K562 (cell line): ENCODE data around the gene ST6GALNAC6. TPM values are rescaled to one million over a fixed set of nuclear protein-coding genes. Genes with fewer than 3 reads are reported as not detected.

Experiments used
- ARHGAP35 ChIP-seq: fragments of 450-650 bp; IDR thresholded peaks from 2 replicates; pipeline ENCODE4 v1.6.1; 2018; ENCODE audit not compliant: partially characterized antibody
- ARNT ChIP-seq, 2 experiments: fragments of 450-650 bp; IDR thresholded peaks; 2 replicates each; pipeline ENCODE4 v1.6.1; 2016; ENCODE audit warnings: mild to moderate bottlenecking in 1 of 2
- CBX1 ChIP-seq: sonication (generic); IDR thresholded peaks from 2 replicates; pipeline ENCODE4 v1.6.1; 2016; ENCODE audit warnings: antibody characterized with exemption, low read depth, mild to moderate bottlenecking
- CBX3 ChIP-seq, 2 experiments: IDR thresholded peaks; 1 replicate in 1 of 2; 2 replicates in 1 of 2; pipeline ENCODE4 v1.6.1; 2012; ENCODE audit warnings: inconsistent platforms in 2 of 2, low read length in 2 of 2, borderline replicate concordance in 1 of 2, control low read depth in 1 of 2
- CTBP1 ChIP-seq: fragments of 450-650 bp; IDR thresholded peaks from 2 replicates; pipeline ENCODE4 v1.6.1; 2016; ENCODE audit warnings: borderline replicate concordance
- FOXP1 ChIP-seq: sonication (generic); formaldehyde crosslinking; IDR thresholded peaks from 2 replicates; pipeline ENCODE4 v1.8.0; 2022; ENCODE audit warnings: mild to moderate bottlenecking, missing genetic modification reagents
- HDAC2 ChIP-seq: fragments of 450-650 bp; IDR thresholded peaks from 2 replicates; pipeline ENCODE4 v1.6.1; 2016; ENCODE audit warnings: mild to moderate bottlenecking
- HIVEP1 ChIP-seq: fragments of 250-450 bp; sonication (Bioruptor Pico); IDR thresholded peaks from 2 replicates; pipeline ENCODE4 v1.4.0; 2020; ENCODE audit warnings: mild to moderate bottlenecking
- JUND ChIP-seq, 2 experiments: IDR thresholded peaks; 2 replicates in 1 of 2; 3 replicates in 1 of 2; pipeline ENCODE4 v1.6.1; 2011; ENCODE audit warnings: borderline replicate concordance in 2 of 2, low read depth in 2 of 2, low read length in 2 of 2, improper control_type of control experiment in 1 of 2, missing biosample characterization in 1 of 2, missing genetic modification characterization in 1 of 2, missing genetic modification reagents in 1 of 2
- MBD2 ChIP-seq: sonication (generic); IDR thresholded peaks from 2 replicates; pipeline ENCODE4 v1.6.1; 2016; ENCODE audit warnings: low read depth, borderline replicate concordance
- MIER1 ChIP-seq: fragments of 450-650 bp; IDR thresholded peaks from 2 replicates; pipeline ENCODE4 v1.6.1; 2016; ENCODE audit warnings: antibody characterized with exemption, mild to moderate bottlenecking, low read depth
- RB1 ChIP-seq: fragments of 450-650 bp; IDR thresholded peaks from 2 replicates; pipeline ENCODE4 v1.6.1; 2017; ENCODE audit warnings: low read depth, mild to moderate bottlenecking
- TBP ChIP-seq: optimal IDR thresholded peaks from 2 replicates; pipeline ENCODE3; 2011; ENCODE audit warnings: low read depth, low read length, improper control_type of control experiment
- TGIF2 ChIP-seq: sonication (generic); formaldehyde crosslinking; IDR thresholded peaks from 2 replicates; pipeline ENCODE4 v1.8.1; 2022; ENCODE audit warnings: mild to moderate bottlenecking, missing genetic modification reagents, moderate library complexity
- YY1 ChIP-seq, 3 experiments: IDR thresholded peaks; 2 replicates each; pipeline ENCODE4 v1.6.1; 2011; ENCODE audit warnings: low read length in 2 of 3, mild to moderate bottlenecking in 2 of 3, moderate library complexity in 2 of 3, borderline replicate concordance in 1 of 3, control low read depth in 1 of 3, low read depth in 1 of 3; ENCODE audit not compliant: insufficient read depth in 3 of 3, insufficient replicate concordance in 2 of 3, control insufficient read depth in 1 of 3, insufficient read length in 1 of 3; ENCODE audit errors: extremely low read depth in 1 of 3
- ZFX ChIP-seq: sonication (generic); formaldehyde crosslinking; IDR thresholded peaks from 2 replicates; pipeline ENCODE4 v1.8.0; 2022; ENCODE audit warnings: mild to moderate bottlenecking, missing genetic modification reagents, moderate library complexity
- ZNF124 ChIP-seq: sonication (generic); formaldehyde crosslinking; IDR thresholded peaks from 2 replicates; pipeline ENCODE4 v1.8.1; 2022; ENCODE audit warnings: missing genetic modification reagents
- ZNF263 ChIP-seq: sonication (generic); formaldehyde crosslinking; IDR thresholded peaks from 2 replicates; pipeline ENCODE4 v1.8.0; 2022; ENCODE audit warnings: mild to moderate bottlenecking, missing genetic modification reagents, borderline replicate concordance
- ZNF316 ChIP-seq: fragments of 450-650 bp; IDR thresholded peaks from 2 replicates; pipeline ENCODE4 v1.6.1; 2016
- ZNF583 ChIP-seq: fragments of 250-450 bp; sonication (Bioruptor Pico); IDR thresholded peaks from 2 replicates; pipeline ENCODE4 v1.4.0; 2020
- ZNF766 ChIP-seq: fragments of 200-800 bp; sonication (Bioruptor generic); conservative IDR thresholded peaks from 2 replicates; pipeline ENCODE4 v1.6.1; 2016; ENCODE audit warnings: missing genetic modification characterization, missing compliant biosample characterization
- polyA plus RNA-seq, 8 experiments: library from polyadenylated mRNA; depleted of rRNA in 4 of 8; stranded (reverse) in 5 of 8; unstranded in 3 of 8; fragments of >200 nt; fragmentation: Nextera tagmentation in 2 of 8; fragmentation: Illumina TruSeq in 1 of 8; extraction: Ambion mirVana in 2 of 8; extraction: Trizol in 1 of 8; gene quantifications; 2 replicates each; pipeline versions ENCODE4 v1.2.1 to v1.2.3, GENCODE V29; 2011 to 2014; ENCODE audit warnings: inconsistent platforms in 1 of 8, missing spikeins in 1 of 8
- total RNA-seq, 7 experiments: library from RNA; depleted of rRNA in 6 of 7; stranded (reverse); fragments of >200 nt in 6 of 7; fragmentation: Illumina TruSeq in 2 of 7; extraction: Trizol in 2 of 7; gene quantifications; 2 replicates each; pipeline versions ENCODE4 v1.2.1 to v1.2.3, GENCODE V29; 2011 to 2021; ENCODE audit warnings: low replicate concordance in 1 of 7
- TF ChIP-seq, protein P1 (sequence below): sonication (generic); formaldehyde crosslinking; IDR thresholded peaks from 2 replicates; pipeline ENCODE4 v1.8.0; 2022; ENCODE audit warnings: mild to moderate bottlenecking, missing genetic modification reagents
- TF ChIP-seq, protein P2 (sequence below): sonication (generic); formaldehyde crosslinking; IDR thresholded peaks from 2 replicates; pipeline ENCODE4 v1.8.0; 2022; ENCODE audit warnings: missing genetic modification reagents, mild to moderate bottlenecking, moderate library complexity, borderline replicate concordance
- TF ChIP-seq, protein P3 (sequence below), 2 experiments: fragments of 450-650 bp; conservative IDR thresholded peaks; 2 replicates each; pipeline ENCODE4 v1.6.1; 2017; ENCODE audit warnings: mild to moderate bottlenecking in 2 of 2, moderate library complexity in 2 of 2

The ST6GALNAC6 gene
- total and polyA plus RNA-seq, 9 of the 15 experiments (the other 6 are each of a cell fraction or from before 2014, with no cell fraction given), result 0.13 to 23.0 (median 14.5) TPM

DNA sequence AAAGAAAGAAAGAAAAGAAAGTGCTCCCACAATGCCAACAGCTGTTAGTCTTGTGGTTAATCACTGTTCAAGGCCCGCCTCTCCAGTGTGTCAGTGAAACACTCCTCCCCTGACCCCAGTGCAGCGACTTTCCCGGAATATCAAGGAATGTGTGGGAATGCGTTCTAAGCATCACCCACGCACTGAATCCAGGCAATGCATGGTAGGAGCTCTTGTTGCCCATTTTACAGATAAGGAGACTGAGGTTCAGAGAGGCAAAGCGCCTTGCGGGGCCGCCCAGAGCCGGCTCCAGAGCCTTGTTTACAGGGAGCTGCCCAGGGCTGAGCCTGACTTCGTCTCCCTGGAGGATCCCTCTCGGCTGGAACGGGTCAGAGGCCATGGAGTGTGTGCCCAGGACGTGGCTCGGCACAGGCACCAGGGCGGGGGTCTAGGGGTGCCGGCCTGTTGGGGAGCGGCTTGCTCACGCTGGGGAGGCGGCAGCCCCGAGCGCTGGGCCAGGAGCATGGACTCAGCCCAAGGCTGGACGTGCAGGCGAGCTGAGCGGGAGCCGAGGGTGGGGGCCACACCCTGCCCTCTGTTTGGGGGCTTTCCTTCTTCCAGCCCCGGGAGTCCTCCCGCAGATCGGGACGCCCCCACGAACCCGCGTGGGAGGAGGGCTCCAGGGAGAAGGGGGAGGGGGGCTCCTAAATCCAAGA lies 823 bp downstream of the ST6GALNAC6 start (continued):
- TF ChIP-seq TGIF2 (no peak), YY1 (IDR thresholded peaks at IDR 0.05; ENCODE audit: borderline replicate concordance in 1 of 3, control insufficient read depth in 1 of 3, extremely low read depth in 1 of 3, insufficient read depth in 3 of 3, insufficient read length in 1 of 3, insufficient replicate concordance in 2 of 3, low read depth in 1 of 3, low read length in 2 of 3) (peak in 1 of 3 experiments; percentile 28), CBX3 (IDR thresholded peaks at IDR 0.05; ENCODE audit: borderline replicate concordance in 1 of 2, low read length in 2 of 2) (peak in 1 of 2 experiments; percentile 68; a peak in 1 of 3 replicates), ZNF263 (CRISPR knock-in tag) (peak; percentile 84), HIVEP1 (no peak), ZNF124 (CRISPR knock-in tag) (no peak), MBD2 (peak; percentile 48; the same call in 1 of the 2 replicates), HDAC2 (peak; percentile 89), CTBP1 (peak; percentile 21; the same call in 1 of the 2 replicates), JUND (IDR thresholded peaks at IDR 0.05; ENCODE audit: borderline replicate concordance, low read depth, low read length) (no peak), JUND (tag; IDR thresholded peaks at IDR 0.05; ENCODE audit: borderline replicate concordance, low read depth, low read length) (no peak), ZNF766 (0 out of 2 replicates have a peak, but pooled peaks have one; percentile 6), ARHGAP35 (no peak), MIER1 (no peak), FOXP1 (CRISPR knock-in tag) (peak; percentile 72), TBP (peak; percentile 34), ZFX (0 out of 2 replicates have a peak, but pooled peaks have one; percentile 57), ZNF583 (CRISPR knock-in tag) (no peak), ARNT (IDR thresholded peaks at IDR 0.05) (no peak), RB1 (0 out of 2 replicates have a peak, but pooled peaks have one; percentile 10), CBX1 (peak; percentile 94), ZNF316 (peak; percentile 46)
- TF ChIP-seq, protein P1, sequence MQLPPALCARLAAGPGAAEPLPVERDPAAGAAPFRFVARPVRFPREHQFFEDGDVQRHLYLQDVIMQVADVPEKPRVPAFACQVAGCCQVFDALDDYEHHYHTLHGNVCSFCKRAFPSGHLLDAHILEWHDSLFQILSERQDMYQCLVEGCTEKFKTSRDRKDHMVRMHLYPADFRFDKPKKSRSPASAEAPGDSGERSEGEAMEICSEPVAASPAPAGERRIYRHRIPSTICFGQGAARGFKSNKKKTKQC, result 0 out of 2 replicates have a peak, but pooled peaks have one; percentile 34
- TF ChIP-seq, protein P2, sequence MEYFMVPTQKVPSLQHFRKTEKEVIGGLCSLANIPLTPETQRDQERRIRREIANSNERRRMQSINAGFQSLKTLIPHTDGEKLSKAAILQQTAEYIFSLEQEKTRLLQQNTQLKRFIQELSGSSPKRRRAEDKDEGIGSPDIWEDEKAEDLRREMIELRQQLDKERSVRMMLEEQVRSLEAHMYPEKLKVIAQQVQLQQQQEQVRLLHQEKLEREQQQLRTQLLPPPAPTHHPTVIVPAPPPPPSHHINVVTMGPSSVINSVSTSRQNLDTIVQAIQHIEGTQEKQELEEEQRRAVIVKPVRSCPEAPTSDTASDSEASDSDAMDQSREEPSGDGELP (CRISPR knock-in tag), result peak; percentile 64
- TF ChIP-seq, protein P3, sequence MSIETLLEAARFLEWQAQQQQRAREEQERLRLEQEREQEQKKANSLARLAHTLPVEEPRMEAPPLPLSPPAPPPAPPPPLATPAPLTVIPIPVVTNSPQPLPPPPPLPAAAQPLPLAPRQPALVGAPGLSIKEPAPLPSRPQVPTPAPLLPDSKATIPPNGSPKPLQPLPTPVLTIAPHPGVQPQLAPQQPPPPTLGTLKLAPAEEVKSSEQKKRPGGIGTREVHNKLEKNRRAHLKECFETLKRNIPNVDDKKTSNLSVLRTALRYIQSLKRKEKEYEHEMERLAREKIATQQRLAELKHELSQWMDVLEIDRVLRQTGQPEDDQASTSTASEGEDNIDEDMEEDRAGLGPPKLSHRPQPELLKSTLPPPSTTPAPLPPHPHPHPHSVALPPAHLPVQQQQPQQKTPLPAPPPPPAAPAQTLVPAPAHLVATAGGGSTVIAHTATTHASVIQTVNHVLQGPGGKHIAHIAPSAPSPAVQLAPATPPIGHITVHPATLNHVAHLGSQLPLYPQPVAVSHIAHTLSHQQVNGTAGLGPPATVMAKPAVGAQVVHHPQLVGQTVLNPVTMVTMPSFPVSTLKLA (conservative IDR thresholded peaks at IDR 0.05), result peak; percentile 52 to 55; a peak in 2 of 4 replicates
